ENCODE results near the gene NRXN2.

NRXN2 gene

DNA sequence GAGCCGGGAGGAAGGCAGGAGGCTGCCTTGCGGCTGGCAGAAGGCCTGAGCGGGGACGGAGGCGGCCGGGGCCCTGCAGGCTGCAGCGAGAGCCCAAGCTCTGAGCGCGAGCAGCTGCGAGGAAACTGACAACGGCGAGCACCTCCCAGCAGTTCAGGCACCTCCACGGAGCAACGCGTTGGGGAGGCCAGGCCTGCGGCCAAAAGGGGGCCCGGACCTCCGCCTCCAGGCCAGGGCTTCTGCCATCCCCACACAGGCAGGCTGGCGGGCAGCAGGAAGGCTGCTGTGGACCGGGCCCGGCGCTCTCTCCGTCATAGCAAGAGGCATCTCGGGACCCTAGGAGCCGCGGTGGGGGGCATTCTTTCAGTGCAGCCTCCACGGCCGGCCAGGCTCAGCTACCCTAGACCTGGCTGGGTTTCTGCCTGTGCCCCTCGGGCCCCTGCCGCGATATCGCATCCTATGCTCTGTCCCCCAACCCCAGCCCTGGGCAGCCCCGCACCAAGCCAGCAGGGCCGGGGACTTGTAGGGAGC is 154.9 kb downstream of the NRXN2 start:
- TF ChIP-seq, protein P1, sequence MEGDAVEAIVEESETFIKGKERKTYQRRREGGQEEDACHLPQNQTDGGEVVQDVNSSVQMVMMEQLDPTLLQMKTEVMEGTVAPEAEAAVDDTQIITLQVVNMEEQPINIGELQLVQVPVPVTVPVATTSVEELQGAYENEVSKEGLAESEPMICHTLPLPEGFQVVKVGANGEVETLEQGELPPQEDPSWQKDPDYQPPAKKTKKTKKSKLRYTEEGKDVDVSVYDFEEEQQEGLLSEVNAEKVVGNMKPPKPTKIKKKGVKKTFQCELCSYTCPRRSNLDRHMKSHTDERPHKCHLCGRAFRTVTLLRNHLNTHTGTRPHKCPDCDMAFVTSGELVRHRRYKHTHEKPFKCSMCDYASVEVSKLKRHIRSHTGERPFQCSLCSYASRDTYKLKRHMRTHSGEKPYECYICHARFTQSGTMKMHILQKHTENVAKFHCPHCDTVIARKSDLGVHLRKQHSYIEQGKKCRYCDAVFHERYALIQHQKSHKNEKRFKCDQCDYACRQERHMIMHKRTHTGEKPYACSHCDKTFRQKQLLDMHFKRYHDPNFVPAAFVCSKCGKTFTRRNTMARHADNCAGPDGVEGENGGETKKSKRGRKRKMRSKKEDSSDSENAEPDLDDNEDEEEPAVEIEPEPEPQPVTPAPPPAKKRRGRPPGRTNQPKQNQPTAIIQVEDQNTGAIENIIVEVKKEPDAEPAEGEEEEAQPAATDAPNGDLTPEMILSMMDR (IDR thresholded peaks at IDR 0.05): no peak

DNA sequence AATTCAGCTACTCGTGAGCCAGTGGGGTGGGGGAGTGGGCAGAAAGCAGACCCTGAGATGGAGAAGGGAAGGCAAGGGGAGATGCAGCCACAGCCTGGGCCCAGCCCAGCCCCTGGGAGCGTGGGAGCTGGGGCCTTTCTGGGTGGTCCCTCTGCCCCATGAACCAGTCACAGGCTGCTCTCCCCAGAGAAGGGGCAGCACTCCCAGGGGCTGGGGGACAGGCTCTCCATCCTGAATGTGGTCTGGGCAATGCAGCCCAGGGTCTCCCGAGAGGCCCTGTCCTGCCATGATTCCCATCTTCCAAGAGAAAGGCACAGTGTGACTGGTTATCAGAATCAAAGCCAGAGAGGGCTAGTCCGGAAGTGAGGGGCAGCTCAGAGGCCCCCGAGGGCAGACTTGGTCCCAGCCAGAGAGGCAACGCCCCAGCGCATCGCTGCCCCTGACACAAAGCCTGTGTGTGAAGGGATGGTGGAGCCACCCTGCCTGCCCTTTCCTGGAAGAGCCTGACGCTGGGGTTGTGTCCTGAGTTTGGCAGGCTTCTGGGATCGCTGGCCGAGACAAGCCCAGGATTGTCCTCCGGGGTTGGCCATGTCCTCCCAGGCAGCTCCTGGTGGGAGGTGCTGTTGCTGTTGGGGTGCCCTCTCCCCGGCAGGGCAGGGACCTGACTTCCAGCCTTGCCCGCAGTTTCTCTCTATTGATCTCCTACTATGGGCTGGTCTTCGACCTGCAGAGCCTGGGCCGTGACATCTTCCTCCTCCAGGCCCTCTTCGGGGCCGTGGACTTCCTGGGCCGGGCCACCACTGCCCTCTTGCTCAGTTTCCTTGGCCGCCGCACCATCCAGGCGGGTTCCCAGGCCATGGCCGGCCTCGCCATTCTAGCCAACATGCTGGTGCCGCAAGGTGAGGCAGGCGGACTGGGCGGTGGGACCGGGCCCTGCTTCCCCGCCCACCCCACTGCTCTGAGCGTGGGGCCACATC is 155.8 kb downstream of the NRXN2 start:
- TF ChIP-seq, protein P1 (IDR thresholded peaks at IDR 0.05): no peak

DNA sequence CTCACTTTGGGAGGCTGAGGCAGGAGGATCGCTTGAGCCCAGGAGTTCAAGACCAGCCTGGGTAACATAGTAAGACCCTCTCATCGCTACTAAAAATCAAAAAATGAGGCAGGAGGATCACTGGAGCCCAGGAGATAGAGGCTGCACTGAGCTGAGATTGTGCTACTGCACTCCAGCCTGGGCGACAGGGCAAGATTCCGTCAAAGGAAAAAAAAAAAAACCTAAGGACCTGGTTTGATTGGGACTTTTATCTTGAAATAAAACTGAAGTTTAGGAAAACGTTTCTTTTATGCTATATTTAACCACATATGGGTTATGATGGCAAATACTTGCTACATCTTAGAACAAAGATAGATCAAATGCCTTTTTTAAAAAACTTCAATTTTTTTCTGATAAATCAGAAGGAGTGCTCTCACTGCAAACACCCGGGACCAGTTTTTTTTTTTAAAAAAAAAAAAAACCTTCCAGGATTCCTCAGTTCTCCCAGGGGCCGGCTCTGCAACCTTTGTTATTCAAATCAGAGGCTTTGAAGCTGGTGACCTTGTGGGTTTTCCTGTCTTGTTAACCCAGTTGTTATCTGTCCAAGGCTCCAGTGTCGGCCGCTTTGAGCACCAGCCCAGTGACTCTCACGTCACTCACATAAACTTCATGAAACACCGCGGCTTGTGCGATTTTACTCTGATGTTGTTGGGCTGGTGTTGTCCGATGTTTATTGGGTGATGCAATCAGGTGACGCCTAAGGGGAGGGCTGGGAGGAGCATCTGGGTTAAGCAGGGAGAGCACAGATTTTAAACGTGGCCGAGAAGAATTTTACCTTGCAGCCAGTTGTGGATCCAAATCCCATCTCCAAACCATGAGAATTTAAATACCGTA is 156.7 kb downstream of the NRXN2 start:
- TF ChIP-seq, protein P1 (IDR thresholded peaks at IDR 0.05): no peak

DNA sequence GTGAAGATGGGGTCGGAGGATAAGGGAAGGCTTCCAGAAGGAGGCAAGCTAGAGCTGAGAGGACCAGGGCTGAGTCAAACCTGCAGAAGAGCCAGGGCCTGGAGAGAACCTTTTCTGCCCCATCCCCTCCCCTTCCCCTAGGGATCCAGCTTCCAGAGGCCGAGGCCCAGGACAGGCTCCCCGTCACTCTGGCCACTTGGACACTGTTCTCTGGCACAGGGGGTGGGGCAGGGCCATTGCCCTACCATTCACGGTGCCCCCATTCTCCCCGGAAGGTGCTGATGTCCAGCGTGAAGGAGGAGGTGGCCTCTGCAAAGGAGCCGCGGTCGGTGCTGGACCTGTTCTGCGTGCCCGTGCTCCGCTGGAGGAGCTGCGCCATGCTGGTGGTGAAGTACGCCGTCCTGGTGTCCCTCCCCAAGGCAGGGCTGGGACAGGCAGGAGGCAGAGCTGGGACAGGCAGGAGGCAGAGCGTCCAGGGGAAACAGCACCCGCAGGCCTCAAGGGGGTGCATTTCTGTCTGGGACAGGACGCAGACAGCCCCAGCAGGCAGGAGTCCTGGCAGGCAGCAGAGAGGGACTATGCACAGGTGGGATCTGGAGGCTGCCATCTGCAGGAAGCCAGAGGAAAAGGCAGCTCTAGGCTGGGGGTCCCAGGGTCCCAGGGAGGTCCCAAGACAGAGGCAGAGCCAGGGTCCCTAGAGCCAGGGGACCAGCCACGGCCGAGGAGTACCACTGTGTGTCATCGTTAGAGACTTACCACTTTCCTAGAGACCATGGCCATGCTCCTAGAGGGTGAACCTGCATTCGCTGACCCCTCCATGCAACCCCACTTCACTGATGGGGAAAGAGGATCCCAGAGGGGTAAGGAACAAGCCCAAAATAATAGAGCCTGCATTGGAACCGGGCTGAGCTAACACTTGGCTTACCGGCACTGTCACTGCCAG is 157.8 kb downstream of the NRXN2 start:
- TF ChIP-seq, protein P1 (IDR thresholded peaks at IDR 0.05): no peak

DNA sequence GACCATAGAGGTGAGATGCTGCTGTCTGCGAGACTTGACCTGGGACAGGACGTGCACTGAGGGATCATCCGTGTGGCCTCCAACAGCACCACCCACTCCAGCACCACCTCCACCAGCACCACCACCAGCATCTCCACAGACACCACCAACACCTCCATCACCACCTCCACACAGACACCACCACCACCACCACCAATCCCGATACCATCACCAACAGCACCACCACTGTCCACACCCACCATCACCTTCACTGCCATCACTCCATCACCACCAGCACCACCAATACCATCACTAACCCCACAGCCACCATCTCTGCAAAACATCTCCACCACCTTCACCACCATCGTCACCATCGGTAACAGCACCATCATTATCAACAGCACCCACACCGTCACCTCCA is 158.6 kb downstream of the NRXN2 start:
- TF ChIP-seq, protein P1 (IDR thresholded peaks at IDR 0.05): no peak

DNA sequence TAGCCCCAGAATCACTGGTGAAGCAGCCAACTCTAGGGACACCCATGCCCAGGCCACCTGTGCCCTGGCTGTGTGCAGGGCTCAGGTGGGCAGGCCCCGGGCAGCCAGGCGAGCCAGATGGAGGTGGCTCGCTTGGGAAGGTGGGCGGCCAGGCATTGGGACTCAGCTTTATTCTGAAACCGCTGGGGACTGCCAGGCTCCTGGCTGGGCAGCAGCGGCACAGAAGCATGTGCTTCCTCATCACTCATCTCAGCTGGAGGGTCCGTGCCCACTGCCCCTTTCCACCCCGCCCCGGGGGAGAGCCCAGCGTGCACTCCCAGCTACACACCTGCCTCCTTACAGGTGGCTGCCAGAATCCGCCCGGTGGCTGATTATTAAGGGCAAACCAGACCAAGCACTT is 159.0 kb downstream of the NRXN2 start:
- TF ChIP-seq, protein P1 (IDR thresholded peaks at IDR 0.05): no peak
